NCI-H187 treated with DMSO at 0.1 percent for 48 hours (cell line): Measurements from ENCODE around the gene AP2B1.
"Not testable (repeated sequence)": the region's sequence is repeated elsewhere in the genome, so short reads cannot be mapped to it uniquely, and the experiment has no call there.

Experiments
- DNase-seq: peaks from one replicate; lab custom pipeline; 2025; lab: John Stamatoyannopoulos, UW

The AP2B1 gene

DNA sequence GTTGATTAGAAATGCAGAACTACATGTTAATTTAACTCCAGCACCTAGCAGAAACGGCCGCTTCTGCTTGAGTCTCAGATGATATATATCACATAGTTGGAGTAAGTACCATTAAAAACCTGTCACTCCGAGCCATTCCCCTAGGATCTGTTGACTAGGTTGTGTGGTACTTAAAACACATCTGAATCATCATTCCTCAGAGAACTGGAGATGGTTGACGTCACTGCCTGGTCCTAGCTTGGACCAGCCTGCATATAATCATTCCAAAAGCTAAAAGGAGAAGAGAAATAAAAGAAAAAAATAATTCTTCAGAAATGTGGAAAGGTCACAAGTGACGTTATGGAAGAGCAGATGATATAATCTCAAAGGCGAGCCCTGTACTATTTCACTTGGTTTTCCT lies 113.0 kb downstream of the AP2B1 start:
- DNase-seq: no peak

DNA sequence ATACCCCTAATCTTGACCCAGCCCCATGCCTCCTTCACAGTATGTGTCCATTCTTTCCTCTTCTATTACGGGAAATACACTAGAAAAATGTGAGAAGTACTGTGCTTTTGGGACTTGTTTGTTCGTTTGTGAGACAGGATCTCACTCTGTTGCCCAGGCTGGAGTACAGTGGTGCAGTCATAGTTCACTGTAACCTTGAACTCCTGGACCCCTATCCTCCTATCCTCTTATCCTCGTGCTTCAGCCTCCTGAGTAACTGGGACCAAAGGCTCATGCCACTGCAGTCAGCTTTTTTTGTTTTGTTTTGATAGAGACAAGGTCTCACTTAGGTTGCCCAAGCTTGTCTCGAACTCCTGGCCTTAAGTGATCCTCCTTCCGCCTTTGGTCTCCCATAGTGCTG lies 114.4 kb downstream of the AP2B1 start:
- DNase-seq: no peak

DNA sequence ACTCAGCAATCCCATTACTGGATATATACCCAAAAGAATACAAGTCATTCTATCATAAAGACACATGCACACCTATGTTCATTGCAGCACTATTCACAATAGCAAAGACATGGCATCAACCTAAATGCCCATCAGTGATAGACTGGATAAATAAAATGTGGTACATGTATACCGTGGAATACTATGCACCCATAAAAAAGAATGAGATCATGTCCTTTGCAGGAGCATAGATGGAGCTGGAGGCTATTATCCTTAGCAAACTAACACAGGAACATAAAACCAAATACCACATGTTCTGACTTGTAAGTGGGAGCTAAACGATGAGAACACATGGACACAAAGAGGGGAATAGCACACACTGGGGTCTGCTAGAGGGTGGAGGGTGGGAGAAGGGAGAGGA lies 116.2 kb downstream of the AP2B1 start:
- DNase-seq: not testable (repeated sequence)

DNA sequence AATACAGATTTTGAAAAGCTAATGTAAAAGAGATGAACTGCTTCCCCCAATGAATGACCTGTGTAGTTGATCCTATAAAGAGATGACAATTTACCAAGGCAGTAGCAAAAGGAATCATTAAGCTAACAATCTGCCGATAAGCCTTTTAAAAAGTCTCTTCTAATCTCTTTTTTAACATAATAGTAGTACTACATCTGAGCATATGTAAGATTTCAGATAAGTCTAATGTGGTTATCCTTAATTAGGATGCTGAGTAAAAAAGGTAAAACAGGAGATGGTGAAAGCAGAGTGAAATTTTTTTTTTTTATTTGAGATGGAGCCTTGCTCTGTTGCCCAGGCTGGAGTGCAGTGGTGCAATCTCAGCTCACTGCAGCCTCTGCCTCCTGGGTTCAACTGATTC lies 118.1 kb downstream of the AP2B1 start:
- DNase-seq: no peak

DNA sequence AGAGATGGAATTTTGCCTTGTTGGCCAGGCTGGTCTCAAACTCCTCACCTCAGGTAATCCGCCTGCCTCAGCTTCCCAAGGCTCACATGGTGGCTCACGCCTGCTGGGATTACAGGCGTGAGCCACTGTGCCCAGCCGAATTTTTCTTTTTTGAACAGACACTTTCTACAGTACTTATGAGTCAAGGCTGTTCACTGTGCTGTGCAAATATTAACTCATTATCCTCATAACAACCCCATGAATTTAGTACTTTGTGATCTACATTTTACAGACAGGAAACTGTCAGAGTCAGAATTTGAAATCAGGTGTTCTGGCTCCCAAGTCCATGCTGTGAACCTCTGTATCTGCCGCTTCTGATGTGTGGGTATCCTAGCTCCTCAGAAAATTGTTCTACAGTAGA lies 118.6 kb downstream of the AP2B1 start:
- DNase-seq: no peak

DNA sequence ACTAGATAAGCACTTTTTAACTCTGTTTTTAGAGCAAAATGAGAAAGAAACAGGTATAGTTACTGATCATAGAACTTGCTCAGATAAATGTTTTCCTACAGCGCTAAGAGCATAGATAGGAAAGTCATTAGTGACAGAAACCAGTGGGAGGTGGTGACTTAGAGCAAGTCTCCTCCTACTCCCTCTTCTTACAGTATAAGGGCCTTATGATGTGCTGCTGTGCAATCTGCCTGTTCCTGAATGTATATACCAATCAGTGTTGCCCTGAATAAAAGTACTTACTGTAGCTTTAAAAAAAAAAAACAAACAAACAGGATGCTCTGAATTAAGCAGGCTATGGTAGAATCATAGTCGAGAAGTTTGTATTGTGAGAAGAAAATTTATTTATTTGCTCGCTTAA lies 121.0 kb downstream of the AP2B1 start:
- no peak for DNase-seq

DNA sequence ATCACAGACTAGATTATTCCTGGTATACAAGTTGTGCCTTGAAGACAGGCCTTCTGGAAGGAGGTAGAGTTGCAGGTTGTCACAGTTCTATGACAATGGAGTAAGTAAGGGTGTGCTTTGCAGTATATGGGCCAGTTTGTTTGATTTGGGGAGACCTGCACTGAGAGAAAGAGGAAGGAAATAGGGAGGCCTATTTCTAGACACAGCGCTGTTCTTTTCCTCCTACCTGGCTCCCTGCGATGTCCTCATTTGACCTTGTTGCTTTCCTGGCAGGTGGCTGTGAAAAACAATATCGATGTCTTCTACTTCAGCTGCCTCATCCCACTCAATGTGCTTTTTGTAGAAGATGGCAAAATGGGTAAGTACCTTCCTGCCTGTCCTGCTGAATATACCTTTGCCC lies 121.8 kb downstream of the AP2B1 start:
- DNase-seq: no peak

DNA sequence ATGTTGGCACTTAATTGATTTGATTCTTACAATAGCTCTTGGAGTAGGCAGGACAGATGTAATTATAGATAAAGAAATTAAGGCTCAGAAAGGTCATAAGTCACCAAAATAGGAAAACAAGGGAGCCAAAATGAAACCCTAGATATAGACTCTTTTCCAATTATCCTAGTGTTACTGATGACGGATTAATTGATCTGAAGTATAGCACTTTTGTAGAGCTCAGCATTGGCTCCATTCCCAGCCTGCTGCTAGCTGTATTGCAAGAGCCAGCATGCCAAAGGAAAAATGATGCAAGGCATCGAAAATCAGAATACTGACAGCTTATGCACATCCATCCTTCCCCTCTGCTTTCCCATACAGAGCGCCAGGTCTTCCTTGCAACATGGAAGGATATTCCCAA lies 122.8 kb downstream of the AP2B1 start:
- DNase-seq: no peak

DNA sequence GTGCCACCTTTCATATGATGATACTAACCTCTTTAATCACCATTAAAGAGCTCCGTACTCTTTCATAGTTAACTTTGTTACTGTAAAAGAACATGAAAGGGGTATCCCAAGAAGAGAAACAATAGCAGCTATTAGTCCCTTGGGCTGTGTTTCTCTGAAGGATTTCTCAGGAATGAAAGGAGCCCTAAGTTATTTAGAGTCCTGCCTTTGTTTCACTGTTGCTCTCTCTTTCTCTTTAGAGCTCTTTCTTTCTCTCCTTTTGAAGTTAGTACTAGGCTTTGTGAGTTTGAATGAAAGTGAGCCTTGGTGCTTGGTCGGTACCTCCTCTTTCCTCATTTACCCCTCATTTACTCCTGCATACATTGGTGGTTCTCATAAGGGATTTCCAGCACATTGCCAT lies 123.8 kb downstream of the AP2B1 start:
- no peak for DNase-seq

DNA sequence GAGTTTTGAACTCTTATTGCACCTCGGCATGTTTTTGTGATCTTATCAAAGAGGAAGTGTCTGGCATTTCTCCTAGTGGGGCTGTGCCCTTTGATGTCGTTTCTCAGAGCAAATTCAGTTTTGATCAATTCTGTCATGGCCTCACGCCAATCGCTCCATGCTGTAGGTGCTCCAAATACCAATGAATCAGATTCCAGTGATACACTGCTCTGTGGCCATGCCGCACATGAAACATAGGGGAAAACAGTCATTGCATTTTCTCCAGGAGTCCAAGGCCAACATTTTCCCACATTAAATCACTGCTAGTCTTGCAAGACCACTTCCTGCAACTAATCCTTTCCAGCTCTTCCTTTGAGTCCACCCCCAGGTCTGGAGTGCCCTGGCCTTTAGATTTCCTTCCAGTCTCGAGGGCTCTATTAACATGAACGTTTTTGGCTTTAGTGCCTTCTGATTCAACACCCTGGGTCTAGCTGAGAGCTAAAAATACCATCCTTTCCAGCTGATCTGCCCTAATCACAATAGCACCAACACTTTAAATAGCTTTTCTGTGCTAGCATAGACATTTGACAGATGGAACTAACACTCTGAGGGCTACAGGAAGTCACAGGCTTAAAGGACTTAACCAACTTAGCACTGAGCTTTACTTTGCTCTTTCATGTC lies 126.1 kb downstream of the AP2B1 start:
- DNase-seq: no peak

DNA sequence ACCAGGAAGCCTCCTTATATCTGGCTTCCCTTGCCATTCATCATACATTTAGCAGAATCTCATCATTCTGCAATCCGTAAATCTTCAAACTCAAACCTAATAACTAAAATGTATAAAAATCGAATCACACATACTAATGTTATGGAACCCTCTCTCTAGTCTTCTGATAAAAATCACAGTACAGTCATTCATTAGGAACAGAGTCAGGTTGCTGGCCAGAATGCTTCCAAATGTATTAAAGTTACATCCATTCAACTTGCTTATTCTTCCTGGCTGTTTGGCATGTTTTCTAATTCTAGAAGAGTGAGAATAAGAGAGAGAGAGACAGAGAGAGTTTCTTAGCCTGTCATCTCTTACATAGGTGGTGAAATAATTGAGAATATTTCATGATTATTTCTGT lies 127.9 kb downstream of the AP2B1 start:
- no peak for DNase-seq

DNA sequence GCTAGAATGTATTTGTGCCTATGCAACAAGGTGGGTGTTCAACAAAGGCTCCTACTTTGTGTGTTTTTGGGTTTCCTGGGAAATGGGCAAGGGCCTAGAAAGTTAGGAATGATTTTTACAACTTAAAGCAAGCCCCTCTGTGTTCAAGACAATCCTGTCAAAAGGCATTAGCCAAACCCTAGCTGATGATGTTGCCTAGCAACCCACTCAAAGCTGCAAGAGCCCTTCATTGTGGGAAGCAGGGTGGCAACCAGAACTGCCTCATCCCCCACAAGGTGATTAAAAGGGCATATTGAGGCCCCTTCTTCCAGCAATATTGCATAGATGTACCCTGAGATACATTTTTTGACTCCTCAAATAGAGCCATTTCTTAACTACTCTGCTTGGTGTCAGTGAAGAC lies 128.3 kb downstream of the AP2B1 start:
- no peak for DNase-seq

DNA sequence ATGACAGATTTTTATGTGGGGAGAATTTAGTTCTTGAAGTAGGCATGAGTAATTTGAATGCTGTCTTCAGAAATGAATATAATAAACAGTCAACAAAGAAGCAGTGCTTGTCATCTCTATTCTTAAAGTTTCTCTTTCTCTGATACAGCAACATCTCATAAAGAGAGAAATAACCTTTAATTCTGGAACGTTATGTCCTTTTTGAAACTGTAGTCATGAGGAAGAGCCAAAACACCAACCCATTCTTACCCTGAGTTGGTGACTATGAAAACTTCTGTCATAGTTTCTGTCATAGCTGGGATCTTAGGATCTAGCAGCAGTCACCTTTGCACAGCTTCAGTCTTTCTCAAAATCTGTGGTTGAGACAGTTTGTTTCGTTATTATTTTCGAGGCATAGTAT lies 129.1 kb downstream of the AP2B1 start:
- DNase-seq: no peak

DNA sequence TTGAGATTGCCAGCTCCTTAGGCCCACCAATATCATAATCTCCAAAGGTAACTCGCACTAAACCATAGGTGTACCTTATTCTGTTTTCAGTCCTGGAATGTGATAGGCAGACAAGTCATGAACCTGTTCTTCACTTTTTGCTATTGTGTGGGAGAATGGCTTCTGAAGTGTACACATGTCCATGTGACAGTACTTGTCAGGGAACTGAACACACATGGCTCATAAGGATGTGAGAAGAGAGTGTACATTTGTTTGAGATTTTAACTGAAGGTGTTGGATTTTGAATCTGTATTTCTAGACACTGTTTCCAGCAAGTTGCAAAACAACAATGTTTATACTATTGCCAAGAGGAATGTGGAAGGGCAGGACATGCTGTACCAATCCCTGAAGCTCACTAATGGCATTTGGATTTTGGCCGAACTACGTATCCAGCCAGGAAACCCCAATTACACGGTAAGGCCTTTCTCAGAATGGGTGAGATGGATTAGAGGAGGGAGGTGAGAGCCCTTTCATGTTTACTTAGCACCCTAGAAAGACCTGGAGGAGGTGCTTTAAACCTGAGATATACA lies 129.9 kb downstream of the AP2B1 start:
- DNase-seq: no peak

DNA sequence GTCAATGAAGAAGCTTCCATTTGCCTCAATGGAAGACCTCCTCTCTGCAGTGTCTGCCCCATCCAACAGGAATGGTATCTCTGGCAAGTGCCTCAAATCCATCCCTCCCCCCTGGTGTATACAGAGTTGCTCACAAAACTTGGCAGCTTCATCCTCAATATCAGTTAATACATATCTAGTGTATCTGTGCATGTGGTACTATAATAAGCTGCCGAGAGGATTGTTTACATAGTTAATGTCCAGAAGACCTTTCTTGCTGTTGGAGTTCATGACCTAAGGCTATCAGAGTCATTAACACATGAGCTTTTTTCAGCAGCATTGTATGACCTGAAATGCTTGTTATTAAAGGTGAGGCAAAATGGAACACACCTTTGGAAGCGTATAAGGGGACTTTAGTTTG lies 130.4 kb downstream of the AP2B1 start:
- DNase-seq: no peak

DNA sequence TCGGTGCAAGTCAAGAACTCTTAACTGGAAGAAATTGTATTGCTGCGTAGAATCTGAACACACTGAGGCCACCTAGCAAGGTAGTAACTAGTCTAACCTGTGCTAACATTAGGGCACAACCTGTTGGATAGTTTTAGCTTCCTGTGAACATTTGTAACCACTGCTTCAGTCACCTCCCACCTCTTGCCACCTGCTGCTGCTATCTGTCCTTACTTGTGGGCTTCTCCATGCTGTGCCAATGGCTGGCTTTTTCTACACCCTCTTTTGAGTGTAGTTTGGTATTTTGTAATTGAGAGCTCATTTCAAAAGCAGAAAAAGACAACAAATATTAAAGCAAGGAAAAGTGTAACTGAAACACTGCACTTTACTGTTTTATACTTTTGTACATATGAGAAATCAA lies 136.6 kb downstream of the AP2B1 start:
- no peak for DNase-seq

DNA sequence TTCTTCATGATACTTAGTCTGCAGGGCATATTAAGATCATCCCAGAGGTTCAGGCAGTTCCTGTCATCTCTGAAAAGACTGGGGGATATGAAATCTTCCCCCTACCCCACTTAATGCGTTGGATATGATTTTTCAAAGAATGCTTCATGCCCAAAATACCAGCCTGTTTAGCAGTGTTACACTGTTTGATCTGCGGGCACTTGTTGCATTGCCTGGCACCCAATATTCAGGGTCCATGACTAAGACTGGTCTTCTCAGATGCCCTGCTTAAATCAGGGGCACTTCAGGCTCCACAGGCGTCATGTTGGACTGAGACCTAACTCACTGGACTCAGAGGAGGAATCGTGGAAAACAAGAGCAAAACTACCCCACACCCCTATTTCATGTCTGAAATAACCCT lies 137.9 kb downstream of the AP2B1 start:
- DNase-seq: no peak

DNA sequence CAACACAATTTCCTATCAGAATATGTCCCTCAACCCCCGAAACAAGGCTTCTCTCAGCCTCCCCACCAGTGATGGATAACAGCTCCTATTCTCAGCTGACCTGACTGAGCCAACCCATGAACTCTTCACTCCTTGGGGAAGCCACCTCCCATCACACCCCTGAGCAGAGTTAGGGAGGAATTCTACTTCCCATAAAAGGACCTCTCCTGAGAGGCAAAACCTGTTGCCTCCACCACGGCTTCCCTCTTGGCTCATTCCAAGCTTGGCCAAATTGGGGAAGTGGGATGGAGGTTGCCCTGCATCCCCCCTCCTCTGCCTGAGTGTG lies 138.6 kb downstream of the AP2B1 start:
- no peak for DNase-seq

DNA sequence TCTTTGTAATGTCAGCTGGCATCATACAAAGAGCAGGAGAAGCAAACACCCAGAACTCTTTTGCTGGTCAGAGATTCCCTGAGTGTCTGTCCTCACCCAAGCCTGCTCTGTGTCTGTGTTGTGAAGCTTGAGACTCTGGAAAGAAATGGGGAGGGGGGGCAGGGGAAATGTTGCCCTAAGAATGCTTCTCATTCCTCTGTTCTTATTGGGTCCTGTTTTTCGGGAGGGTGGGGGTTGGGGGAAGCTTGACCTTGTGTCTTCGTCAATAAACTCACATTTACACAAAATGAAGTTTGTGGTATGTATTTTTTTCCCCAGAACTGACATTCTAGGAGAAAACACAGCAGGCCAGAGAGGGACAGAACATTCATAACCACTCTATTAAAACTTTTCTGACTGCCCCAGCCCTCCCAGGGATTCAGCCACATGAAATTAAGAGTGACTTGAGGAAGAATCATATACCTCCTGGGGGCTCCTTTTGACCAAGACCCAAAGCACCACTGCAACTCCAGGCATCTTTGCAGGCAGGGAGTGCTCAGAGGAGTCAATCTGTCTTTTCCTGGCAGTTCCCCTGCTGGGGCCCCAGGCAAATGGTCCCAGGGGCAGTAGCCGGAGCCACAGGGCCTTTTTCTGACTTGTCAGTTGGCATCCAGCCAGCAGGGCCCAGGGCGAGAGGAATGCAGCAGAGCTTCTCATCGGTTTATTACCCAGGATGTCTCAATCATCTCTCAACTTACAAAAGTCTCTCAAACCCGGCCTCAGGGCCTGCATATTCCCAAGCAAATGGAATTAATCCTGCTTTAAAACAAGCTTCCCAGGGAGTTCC lies 139.2 kb downstream of the AP2B1 start:
- no peak for DNase-seq

DNA sequence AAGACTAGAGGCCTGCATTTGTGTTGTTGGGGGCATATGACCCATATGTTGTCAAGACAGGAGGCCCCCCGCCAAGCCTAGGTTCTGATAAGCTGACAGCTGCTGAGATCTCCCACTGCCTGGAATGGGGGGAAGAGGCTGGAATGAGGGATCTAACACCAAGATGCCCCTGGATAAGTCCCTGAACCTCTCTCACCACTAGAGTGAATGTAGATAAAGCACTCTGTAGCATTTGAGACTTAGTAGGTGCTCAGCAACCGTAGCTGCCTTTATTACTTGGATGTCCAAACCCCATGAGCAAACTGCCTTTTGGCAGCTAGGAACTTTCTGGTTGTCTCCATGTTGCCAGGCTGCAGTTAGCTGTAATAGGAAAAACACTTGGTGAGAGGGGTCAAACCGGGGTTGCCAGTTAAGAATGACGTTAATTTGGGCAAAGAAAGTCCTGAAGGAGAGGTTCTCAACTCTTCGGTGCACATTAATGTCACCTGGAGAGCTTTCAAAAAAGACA lies 139.9 kb downstream of the AP2B1 start:
- no peak for DNase-seq

DNA sequence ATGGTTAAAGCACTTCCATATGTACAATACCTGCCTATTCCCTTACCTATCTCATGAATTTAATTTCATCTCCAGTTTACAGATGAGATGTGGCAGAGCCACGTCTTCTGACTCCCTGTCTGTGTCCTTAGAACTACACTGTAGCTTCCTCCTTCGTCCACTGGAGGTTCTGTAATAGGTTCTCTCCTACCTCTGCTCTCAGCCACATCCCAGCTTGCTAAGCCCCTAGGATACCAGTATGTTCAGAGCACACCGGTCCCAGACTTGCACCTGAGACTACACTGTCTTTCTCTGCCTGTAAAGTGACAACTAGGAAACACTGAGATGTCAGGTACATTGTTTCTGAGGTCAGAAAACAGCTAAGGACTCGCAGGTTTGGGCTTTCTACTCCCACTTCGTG lies 140.5 kb downstream of the AP2B1 start:
- no peak for DNase-seq

DNA sequence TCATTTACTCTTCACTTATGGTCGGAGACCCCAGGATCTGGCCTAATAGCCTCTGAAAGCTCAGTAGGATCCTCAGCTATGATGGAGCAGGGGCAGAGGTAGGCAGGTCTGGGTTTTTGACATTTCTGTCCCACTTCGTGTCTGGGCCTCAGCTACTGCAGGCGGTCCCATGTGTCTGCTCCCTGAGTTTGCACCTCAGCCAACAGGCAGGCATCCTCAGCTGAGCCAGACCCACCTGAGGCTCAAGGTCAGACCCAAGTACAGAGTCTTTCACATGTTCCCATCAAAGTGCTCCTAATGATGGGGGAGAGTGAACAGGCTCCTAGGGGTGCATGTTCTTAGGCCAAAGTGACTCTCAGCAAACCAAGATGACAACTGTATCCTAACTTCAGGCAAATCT lies 141.4 kb downstream of the AP2B1 start:
- DNase-seq: no peak

DNA sequence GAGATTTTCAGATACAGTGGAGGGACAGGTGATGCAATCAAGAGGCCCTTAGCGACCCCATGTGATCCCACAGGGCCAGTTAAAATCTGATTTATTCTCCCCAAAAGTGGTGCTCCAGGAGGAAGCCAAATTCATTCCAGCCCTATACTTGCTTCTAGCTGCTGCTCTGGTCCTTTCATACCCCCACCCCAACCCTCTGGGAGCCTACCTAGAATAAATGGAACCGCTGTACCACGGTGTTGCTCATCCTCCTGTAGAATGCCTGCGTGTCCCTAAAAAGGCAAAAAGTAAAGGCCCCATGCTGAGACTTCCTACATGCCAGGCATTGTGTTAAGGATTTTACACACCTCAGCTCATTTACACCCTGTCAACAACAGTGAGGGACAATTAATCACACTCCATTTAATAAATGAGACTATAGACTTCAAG lies 142.3 kb downstream of the AP2B1 start:
- DNase-seq: no peak
